GM21381 (cell line): Measurements from ENCODE around the gene HIGD2A.

ENCODE experiments used
- ATAC-seq: cut with Tn5 transposase; IDR thresholded peaks from one replicate; pipeline ENCODE4 v1.9.1; 2021; ENCODE audit warnings: mild to moderate bottlenecking, moderate library complexity; ENCODE audit not compliant: unreplicated experiment

Gene HIGD2A

GRCh38 chr5:176368726-176369125 is 19.8 kb upstream of the HIGD2A start:
- ATAC-seq: no peak

- ATAC-seq: no peak
Observed at GRCh38 chr5:176369934-176370711, 18.4 kb upstream of the HIGD2A start.

DNA sequence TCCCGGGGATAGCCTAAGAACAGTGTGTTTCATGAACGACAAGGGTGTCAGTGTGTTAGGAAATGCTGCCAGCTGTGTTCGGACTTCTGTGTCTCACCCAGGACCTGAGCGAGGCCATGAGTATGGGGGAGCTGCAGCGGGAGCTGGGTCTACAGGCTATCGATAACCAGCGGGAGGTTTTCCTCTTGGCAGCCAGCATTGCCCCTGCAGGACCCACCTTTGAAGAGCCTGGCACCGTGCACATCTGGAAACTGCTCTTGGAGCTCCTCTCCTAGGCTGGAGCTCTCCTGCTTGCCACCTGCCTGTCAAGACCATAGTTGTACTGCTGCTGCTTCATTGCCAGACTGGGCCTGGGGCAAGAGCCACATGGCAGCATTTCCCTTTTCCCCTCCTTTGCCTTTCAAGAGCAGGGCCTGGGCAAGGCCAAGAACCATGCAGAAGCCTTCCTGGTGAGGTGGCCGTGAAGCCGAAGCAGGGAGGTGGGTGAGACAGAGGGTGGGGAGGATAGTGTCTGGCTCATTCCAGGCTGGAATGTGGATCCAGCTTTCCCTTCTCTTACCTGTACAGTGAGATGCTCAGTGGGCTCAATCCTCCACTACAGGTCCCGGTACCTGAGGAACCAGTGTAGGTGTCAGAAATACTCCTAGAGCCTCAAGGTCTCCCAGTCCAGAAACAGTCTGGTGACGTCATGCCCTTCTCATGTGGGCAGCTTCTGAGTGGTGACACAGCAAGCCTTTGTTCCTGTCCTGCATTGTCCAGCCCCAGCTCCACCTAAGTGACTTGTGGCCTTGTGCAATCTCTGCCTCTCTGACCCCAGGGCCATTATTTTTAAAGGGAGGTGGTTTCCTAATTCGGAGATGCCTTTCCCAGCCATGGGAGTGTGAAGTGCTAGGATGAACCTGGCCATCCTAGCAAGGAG is 16.7 kb upstream of the HIGD2A start:
- ATAC-seq: no peak

GRCh38 chr5:176373100-176373818 is 15.3 kb upstream of the HIGD2A start:
- ATAC-seq: no peak

- peak; percentile 59 for ATAC-seq
Observed at GRCh38 chr5:176379881-176380280, 8.7 kb upstream of the HIGD2A start.

DNA sequence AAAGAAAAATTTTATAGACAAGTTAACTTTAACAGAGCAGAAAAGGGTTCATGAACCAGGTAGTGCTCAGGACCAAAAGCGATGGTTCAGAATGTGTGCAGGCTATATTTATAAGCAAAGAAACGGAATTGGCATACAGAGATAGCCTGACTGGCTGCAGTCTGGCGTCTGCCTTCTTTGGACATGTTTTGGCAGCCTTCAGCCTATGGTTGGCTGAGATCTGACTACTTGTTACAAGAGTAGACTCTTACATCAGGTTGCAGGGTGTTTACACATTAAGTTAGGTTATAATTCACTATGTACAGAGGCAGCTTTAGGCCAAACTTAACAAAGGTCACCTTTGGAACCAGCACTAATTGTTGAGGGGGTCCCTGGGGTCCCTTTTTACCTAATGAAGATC is 7.1 kb upstream of the HIGD2A start:
- no peak for ATAC-seq

- ATAC-seq: no peak
Observed at GRCh38 chr5:176381979-176382378, 6.6 kb upstream of the HIGD2A start.

DNA sequence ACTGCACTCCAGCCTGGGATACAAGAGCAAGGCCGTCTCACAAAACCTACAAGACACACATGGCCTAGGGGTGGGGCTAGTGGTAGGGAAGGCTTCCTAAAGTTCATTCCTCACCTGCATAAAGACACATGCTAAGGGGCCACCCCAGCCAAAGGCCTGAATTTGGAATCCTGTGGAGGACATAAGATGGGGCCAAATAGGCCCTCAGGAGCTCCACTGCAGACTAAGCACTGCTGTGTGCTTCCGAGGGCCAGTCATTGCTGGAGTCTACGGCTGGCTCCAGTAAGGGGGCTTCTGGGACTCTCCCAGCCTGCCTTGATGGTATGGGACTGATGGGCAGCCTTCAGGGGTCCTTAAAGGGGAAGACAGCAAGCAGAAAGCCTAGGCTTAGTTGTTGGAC is 5.8 kb upstream of the HIGD2A start:
- ATAC-seq: no peak

DNA sequence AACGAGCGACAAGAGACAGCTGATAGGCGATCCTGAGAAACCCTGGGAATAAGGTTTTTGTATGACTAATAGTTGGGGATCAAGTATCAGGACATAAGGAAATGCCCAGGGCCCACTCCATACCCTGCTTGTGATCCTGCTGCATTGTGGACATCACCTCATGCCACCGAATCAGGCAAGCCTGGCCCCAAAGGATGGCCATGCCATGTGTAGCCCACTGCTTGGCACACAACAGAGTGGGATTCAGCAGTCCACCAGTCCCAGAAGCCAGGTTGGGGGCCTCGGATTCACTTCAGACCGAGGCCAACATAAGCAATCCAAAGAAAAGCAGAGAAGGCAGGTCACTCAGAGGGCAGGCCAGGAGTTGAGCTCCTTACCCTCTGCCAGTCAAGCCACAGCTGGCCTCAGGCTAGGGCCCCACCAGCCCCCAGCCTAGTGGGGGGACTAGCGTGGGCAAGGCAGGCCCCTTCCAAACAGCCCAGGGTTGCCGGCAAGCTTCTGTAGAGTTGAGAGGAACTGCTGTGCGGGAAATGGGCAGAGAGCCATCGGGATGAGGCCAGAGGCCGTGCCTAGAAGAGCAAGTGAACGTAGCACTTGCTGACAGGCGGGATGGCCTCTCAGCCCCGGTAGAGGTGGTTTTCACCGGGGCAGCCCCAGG is 5.2 kb upstream of the HIGD2A start:
- ATAC-seq: no peak

DNA sequence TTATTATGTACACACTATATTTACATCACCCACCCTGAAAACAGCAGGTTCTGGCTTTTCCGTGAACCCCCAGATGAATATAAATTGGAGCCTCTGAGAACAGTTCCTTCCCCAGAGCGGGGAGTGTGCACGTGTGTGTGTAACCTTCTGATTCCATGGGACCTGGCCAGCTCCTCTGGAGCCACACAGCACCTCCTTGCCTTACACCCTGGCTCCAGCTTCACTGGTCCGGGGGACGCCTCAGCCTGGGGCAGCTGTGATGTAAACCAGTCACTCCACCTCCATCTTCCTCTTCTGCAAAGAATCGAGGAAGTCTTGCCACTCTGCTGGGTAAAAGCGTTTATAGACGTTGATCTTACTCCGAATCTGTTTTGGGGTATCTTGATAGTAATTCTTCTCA is 4.6 kb upstream of the HIGD2A start:
- ATAC-seq: no peak

DNA sequence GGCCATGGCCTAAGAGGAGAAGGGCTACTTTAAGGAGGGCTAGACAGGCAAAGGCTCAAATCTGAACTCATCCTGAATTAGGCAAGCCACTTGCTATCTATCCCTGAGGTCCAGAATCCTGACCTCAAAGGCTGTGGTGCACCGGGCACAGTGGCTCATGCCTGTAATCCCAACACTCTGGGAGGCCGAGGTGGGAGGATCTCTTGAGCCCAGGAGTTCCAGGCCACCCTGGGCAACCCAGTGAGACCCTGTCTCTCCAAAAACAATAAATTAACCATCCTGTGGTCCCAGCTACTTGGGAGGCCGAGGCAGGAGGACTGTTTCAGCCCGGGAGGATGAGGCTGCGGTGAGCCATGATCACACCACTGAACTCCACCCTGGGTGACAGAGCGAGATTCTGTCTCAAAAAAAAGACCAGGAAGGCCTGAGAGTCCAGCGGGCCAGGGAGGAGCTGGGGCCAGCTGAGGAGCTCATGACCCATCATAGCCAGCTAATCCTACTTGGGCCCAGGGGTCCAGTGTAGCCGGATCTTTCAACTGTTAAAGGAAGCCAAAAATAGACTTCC is 4.1 kb upstream of the HIGD2A start:
- no peak for ATAC-seq

GRCh38 chr5:176384991-176385390 is 3.6 kb upstream of the HIGD2A start:
- ATAC-seq: no peak

DNA sequence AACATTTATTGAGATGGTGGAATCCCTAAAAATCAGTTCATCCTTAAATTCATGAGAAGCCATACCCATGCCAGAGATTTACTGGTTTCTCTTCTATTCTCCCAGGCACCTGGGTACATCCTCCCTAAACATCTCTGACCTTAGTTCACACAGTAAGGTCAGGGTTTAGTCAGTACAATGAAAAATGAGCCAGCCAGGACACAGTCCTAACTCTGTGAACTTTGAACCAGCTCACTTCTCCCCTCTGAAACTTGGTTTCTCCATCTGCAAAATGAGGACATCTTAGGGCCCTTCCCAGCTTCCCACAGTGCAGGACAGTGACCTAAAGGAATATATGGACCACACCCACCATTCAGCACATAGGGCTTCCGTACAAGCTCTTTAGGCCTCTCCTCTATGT is 2.1 kb upstream of the HIGD2A start:
- no peak for ATAC-seq

GRCh38 chr5:176387384-176387925 is 1.1 kb upstream of the HIGD2A start:
- no peak for ATAC-seq

GRCh38 chr5:176388003-176388443 is 528 bp upstream of the HIGD2A start:
- no peak for ATAC-seq

DNA sequence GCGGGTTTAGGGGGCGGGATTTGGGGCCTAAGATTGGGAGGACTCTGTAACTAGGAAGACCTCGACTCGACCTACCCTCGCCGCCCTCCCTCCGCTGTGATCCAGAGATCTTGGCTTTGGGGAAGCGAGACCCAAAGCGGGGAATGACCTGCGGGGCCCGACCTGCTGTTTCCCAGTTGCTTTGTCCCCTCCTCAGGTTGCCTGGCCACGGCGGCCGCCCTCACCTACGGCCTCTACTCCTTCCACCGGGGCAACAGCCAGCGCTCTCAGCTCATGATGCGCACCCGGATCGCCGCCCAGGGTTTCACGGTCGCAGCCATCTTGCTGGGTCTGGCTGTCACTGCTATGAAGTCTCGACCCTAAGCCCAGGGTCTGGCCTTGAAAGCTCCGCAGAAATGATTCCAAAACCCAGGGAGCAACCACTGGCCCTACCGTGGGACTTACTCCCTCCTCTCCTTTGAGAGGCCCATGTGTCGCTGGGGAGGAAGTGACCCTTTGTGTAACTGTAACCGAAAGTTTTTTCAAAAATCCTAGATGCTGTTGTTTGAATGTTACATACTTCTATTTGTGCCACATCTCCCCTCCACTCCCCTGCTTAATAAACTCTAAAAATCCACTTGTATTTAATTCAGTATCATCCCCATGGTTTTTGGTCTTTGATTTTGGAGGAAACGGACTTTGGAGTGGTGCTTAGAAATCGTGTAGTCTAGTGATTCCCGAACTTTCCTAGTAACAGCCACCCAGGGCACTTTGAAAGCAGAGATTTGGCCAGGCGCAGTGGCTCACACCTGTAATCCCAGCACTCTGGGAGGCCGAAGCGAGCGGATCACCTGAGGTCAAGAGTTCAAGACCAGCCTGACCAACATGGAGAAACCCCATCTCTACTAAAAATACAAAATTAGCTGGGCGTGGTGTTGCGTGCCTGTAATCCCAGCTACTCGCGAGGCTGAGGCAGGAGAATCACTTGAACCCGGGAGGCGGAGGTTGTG is 878 bp downstream of the HIGD2A start:
- ATAC-seq: no peak

DNA sequence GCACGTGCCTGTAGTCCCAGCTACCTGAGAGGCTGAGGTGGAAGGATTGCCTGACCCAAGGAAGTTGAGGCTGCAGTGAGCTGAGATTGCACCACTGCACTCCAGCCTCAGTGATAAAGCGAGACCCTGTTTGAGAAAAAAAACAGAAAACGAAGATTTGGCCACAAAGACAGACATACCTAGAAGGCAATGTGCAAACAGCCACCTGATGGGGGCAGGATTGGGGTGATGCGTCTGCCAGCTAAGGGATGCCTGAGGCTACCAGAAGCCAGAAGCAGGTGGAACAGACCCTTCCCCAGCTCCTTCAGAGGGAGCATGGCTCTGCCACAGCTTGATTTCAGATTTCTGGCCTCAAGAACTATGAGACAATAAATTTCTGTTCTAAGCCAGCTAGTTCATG is 2.9 kb downstream of the HIGD2A start:
- no peak for ATAC-seq

DNA sequence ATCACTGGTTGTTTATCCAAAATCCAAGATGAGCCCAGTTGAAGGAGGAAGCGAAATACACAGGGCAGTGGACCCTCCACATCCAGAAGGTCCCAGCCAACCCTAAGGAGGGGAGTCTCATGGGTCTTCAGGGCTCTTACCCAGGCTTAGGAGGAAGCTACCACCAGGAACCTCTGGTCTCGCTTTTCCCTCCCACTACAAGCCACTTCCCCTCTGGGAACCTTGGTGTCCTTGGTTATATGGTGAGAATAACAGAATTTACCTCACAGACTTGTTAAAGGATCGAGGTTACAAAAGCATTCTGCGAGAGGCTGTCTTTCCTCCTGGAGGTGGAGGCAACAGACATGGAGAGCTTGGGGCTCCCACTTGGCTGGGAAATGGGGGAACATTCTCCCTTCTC is 3.4 kb downstream of the HIGD2A start:
- ATAC-seq: no peak

- ATAC-seq: no peak
Observed at GRCh38 chr5:176392526-176392925, 4.0 kb downstream of the HIGD2A start.
